DND-41 (cell line): ENCODE measurements around the gene NRXN2.

ENCODE experiments used
- EZH2 ChIP-seq: IDR thresholded peaks from 3 replicates; pipeline ENCODE4 v1.6.1; 2012; ENCODE audit warnings: borderline replicate concordance, low read depth, mild to moderate bottlenecking, moderate library complexity, low read length, inconsistent platforms; ENCODE audit not compliant: severe bottlenecking
- TF ChIP-seq, protein P1 (sequence below): IDR thresholded peaks from 2 replicates; pipeline ENCODE4 v1.5.1; 2012; ENCODE audit warnings: borderline replicate concordance, low read length, moderate library complexity, mild to moderate bottlenecking; ENCODE audit not compliant: poor library complexity, severe bottlenecking; ENCODE audit errors: extremely low read depth

GRCh38 chr11:64736654-64737053 lies 13.7 kb upstream of the NRXN2 start:
- no peak for TF ChIP-seq EZH2
- TF ChIP-seq, protein P1, sequence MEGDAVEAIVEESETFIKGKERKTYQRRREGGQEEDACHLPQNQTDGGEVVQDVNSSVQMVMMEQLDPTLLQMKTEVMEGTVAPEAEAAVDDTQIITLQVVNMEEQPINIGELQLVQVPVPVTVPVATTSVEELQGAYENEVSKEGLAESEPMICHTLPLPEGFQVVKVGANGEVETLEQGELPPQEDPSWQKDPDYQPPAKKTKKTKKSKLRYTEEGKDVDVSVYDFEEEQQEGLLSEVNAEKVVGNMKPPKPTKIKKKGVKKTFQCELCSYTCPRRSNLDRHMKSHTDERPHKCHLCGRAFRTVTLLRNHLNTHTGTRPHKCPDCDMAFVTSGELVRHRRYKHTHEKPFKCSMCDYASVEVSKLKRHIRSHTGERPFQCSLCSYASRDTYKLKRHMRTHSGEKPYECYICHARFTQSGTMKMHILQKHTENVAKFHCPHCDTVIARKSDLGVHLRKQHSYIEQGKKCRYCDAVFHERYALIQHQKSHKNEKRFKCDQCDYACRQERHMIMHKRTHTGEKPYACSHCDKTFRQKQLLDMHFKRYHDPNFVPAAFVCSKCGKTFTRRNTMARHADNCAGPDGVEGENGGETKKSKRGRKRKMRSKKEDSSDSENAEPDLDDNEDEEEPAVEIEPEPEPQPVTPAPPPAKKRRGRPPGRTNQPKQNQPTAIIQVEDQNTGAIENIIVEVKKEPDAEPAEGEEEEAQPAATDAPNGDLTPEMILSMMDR: no peak
